ENCODE data around the gene RBP2. TPM values are rescaled to one million over a fixed set of nuclear protein-coding genes. Genes with fewer than 3 reads are reported as not detected.
A peak's percentile ranks its signal among the peaks of the same experiment; 100 is the strongest.

Gene RBP2
- polyA plus RNA-seq (2013, experiment 1 of 2) = not detected
- polyA plus RNA-seq (2013, experiment 2 of 2) = not detected

- WGBS (ENCODE audit: extremely low coverage, insufficient coverage, low lambda C conversion rate) = no CpG with 5 or more reads among the region's 4 CpGs
- Histone ChIP-seq H4K5ac (ENCODE audit: low read length) (no peak within 1 kb of the TSS), H2BK5ac (ENCODE audit: low read length) (no peak within 1 kb of the TSS), H3K56ac (ENCODE audit: low read length) (no peak within 1 kb of the TSS), H2BK15ac (replicated peaks; ENCODE audit: low read depth) (no peak within 1 kb of the TSS), H3K36me3 (ENCODE audit: control insufficient read depth, insufficient read depth, low read length) (no peaks in the 10 kb centered on the region), H3K23ac (ENCODE audit: low read length) (no peak within 1 kb of the TSS), H3K9ac (ENCODE audit: low read length) (no peak within 1 kb of the TSS), H3K4me2 (ENCODE audit: low read length) (no peak within 1 kb of the TSS), H2BK120ac (ENCODE audit: low read depth, low read length) (no peak within 1 kb of the TSS), H2AK5ac (ENCODE audit: low read length) (no peak within 1 kb of the TSS), H3K27me3 (ENCODE audit: insufficient read depth, low read length, poor library complexity) (no peaks in the 10 kb centered on the region), H3K4ac (ENCODE audit: low read depth, low read length) (no peak within 1 kb of the TSS), H3K79me1 (ENCODE audit: low read length) (no peaks in the 10 kb centered on the region), H3K18ac (ENCODE audit: low read length) (no peak within 1 kb of the TSS), H3K27ac (ENCODE audit: low read depth, low read length) (no peak within 1 kb of the TSS), H4K8ac (ENCODE audit: low read depth, low read length) (no peak within 1 kb of the TSS), H3K79me2 (ENCODE audit: control insufficient read depth, insufficient read depth, low read length) (no peaks in the 10 kb centered on the region), H3K4me1 (ENCODE audit: control insufficient read depth, low read depth, low read length) (no peaks in the 10 kb centered on the region), H3K4me3 (ENCODE audit: low read length) (no peak within 1 kb of the TSS)
- DNase-seq = no peak
These were observed at the start of gene RBP2 for GRCh38 chr3:139476348-139476747. Gene RBP2, minus strand, starts transcription at chr3:139476516. Its CDS starts 57 bp downstream, at chr3:139476459.

- no peak overlapping the region for H3K4me3 ChIP-seq (ENCODE audit: low read length)
- H3K4me2 ChIP-seq (ENCODE audit: low read length) = no peak overlapping the region
- no CpG with 5 or more reads among the region's 7 CpGs for WGBS (ENCODE audit: extremely low coverage, insufficient coverage, low lambda C conversion rate)
- no peak overlapping the region for H2AK5ac ChIP-seq (ENCODE audit: low read length)
- no peak overlapping the region for H2BK120ac ChIP-seq (ENCODE audit: low read depth, low read length)
- no peaks in the 10 kb centered on the region for H3K36me3 ChIP-seq (ENCODE audit: control insufficient read depth, insufficient read depth, low read length)
- no peak overlapping the region for H2BK15ac ChIP-seq (replicated peaks; ENCODE audit: low read depth)
- DNase-seq = peak; percentile 23
- no peaks in the 10 kb centered on the region for H3K27me3 ChIP-seq (ENCODE audit: insufficient read depth, low read length, poor library complexity)
- H4K8ac ChIP-seq (ENCODE audit: low read depth, low read length) = no peak overlapping the region
- peak overlapping the region; percentile 46 for H3K18ac ChIP-seq (ENCODE audit: low read length)
- no peak overlapping the region for H3K9ac ChIP-seq (ENCODE audit: low read length)
- no peak overlapping the region for H4K5ac ChIP-seq (ENCODE audit: low read length)
- H3K23ac ChIP-seq (ENCODE audit: low read length) = peak overlapping the region; percentile 83
- H3K4ac ChIP-seq (ENCODE audit: low read depth, low read length) = no peak overlapping the region
- no peaks in the 10 kb centered on the region for H3K79me2 ChIP-seq (ENCODE audit: control insufficient read depth, insufficient read depth, low read length)
- H3K79me1 ChIP-seq (ENCODE audit: low read length) = no peaks in the 10 kb centered on the region
- no peak overlapping the region for H3K56ac ChIP-seq (ENCODE audit: low read length)
- peaks cover 14% of the 10 kb centered on the region for H3K4me1 ChIP-seq (ENCODE audit: control insufficient read depth, low read depth, low read length)
- no peak overlapping the region for H3K27ac ChIP-seq (ENCODE audit: low read depth, low read length)
- H2BK5ac ChIP-seq (ENCODE audit: low read length) = no peak overlapping the region
These were observed 48.7 kb upstream of the RBP2 start for GRCh38 chr3:139524841-139525636.

- Histone ChIP-seq H3K56ac (ENCODE audit: low read length) (no peak overlapping the region), H2BK5ac (ENCODE audit: low read length) (no peak overlapping the region), H2AK5ac (ENCODE audit: low read length) (no peak overlapping the region), H4K8ac (ENCODE audit: low read depth, low read length) (no peak overlapping the region), H3K4me3 (ENCODE audit: low read length) (no peak overlapping the region), H3K36me3 (ENCODE audit: control insufficient read depth, insufficient read depth, low read length) (no peaks in the 10 kb centered on the region), H2BK15ac (replicated peaks; ENCODE audit: low read depth) (no peak overlapping the region), H3K23ac (ENCODE audit: low read length) (no peak overlapping the region), H3K4ac (ENCODE audit: low read depth, low read length) (no peak overlapping the region), H3K4me2 (ENCODE audit: low read length) (no peak overlapping the region), H3K18ac (ENCODE audit: low read length) (no peak overlapping the region), H4K5ac (ENCODE audit: low read length) (no peak overlapping the region), H2BK120ac (ENCODE audit: low read depth, low read length) (no peak overlapping the region), H3K4me1 (ENCODE audit: control insufficient read depth, low read depth, low read length) (peaks cover 14% of the 10 kb centered on the region), H3K27me3 (ENCODE audit: insufficient read depth, low read length, poor library complexity) (no peaks in the 10 kb centered on the region), H3K9ac (ENCODE audit: low read length) (no peak overlapping the region), H3K79me2 (ENCODE audit: control insufficient read depth, insufficient read depth, low read length) (no peaks in the 10 kb centered on the region), H3K27ac (ENCODE audit: low read depth, low read length) (no peak overlapping the region), H3K79me1 (ENCODE audit: low read length) (no peaks in the 10 kb centered on the region)
- DNase-seq = peak; percentile 48
- WGBS (ENCODE audit: extremely low coverage, insufficient coverage, low lambda C conversion rate) = no CpG with 5 or more reads among the region's 1 CpG
These were observed 47.4 kb upstream of the RBP2 start for GRCh38 chr3:139523718-139524117.

- H3K4me1 ChIP-seq (ENCODE audit: control insufficient read depth, low read depth, low read length) = peaks cover 14% of the 10 kb centered on the region
- H2BK15ac ChIP-seq (replicated peaks; ENCODE audit: low read depth) = no peak overlapping the region
- no peaks in the 10 kb centered on the region for H3K79me2 ChIP-seq (ENCODE audit: control insufficient read depth, insufficient read depth, low read length)
- no peak overlapping the region for H3K4me3 ChIP-seq (ENCODE audit: low read length)
- no peak for DNase-seq
- no peak overlapping the region for H3K9ac ChIP-seq (ENCODE audit: low read length)
- no peak overlapping the region for H4K8ac ChIP-seq (ENCODE audit: low read depth, low read length)
- no peak overlapping the region for H3K56ac ChIP-seq (ENCODE audit: low read length)
- no peak overlapping the region for H3K18ac ChIP-seq (ENCODE audit: low read length)
- no CpG with 5 or more reads among the region's 5 CpGs for WGBS (ENCODE audit: extremely low coverage, insufficient coverage, low lambda C conversion rate)
- H3K27me3 ChIP-seq (ENCODE audit: insufficient read depth, low read length, poor library complexity) = no peaks in the 10 kb centered on the region
- H2BK5ac ChIP-seq (ENCODE audit: low read length) = no peak overlapping the region
- no peak overlapping the region for H3K4ac ChIP-seq (ENCODE audit: low read depth, low read length)
- no peak overlapping the region for H3K4me2 ChIP-seq (ENCODE audit: low read length)
- no peaks in the 10 kb centered on the region for H3K36me3 ChIP-seq (ENCODE audit: control insufficient read depth, insufficient read depth, low read length)
- H2BK120ac ChIP-seq (ENCODE audit: low read depth, low read length) = no peak overlapping the region
- H3K23ac ChIP-seq (ENCODE audit: low read length) = no peak overlapping the region
- peak overlapping the region; percentile 10 for H2AK5ac ChIP-seq (ENCODE audit: low read length)
- no peak overlapping the region for H4K5ac ChIP-seq (ENCODE audit: low read length)
- H3K27ac ChIP-seq (ENCODE audit: low read depth, low read length) = no peak overlapping the region
- H3K79me1 ChIP-seq (ENCODE audit: low read length) = no peaks in the 10 kb centered on the region
These were observed 46.9 kb upstream of the RBP2 start for GRCh38 chr3:139523166-139523565.

GRCh38 chr3:139522421-139522820 lies 46.1 kb upstream of the RBP2 start:
- H3K56ac ChIP-seq (ENCODE audit: low read length) = no peak overlapping the region

More at GRCh38 chr3:139522421-139522820, 46.1 kb upstream of the RBP2 start:
- Histone ChIP-seq H3K4ac (ENCODE audit: low read depth, low read length) (no peak overlapping the region), H3K27me3 (ENCODE audit: insufficient read depth, low read length, poor library complexity) (no peaks in the 10 kb centered on the region), H3K4me1 (ENCODE audit: control insufficient read depth, low read depth, low read length) (peaks cover 14% of the 10 kb centered on the region), H3K9ac (ENCODE audit: low read length) (no peak overlapping the region), H3K4me3 (ENCODE audit: low read length) (no peak overlapping the region), H3K23ac (ENCODE audit: low read length) (no peak overlapping the region), H2BK5ac (ENCODE audit: low read length) (no peak overlapping the region), H3K36me3 (ENCODE audit: control insufficient read depth, insufficient read depth, low read length) (no peaks in the 10 kb centered on the region), H3K79me2 (ENCODE audit: control insufficient read depth, insufficient read depth, low read length) (no peaks in the 10 kb centered on the region), H2BK15ac (replicated peaks; ENCODE audit: low read depth) (no peak overlapping the region), H3K18ac (ENCODE audit: low read length) (no peak overlapping the region), H4K8ac (ENCODE audit: low read depth, low read length) (no peak overlapping the region), H3K79me1 (ENCODE audit: low read length) (no peaks in the 10 kb centered on the region), H2AK5ac (ENCODE audit: low read length) (no peak overlapping the region), H3K27ac (ENCODE audit: low read depth, low read length) (no peak overlapping the region), H4K5ac (ENCODE audit: low read length) (no peak overlapping the region), H3K4me2 (ENCODE audit: low read length) (no peak overlapping the region), H2BK120ac (ENCODE audit: low read depth, low read length) (no peak overlapping the region)
- WGBS (ENCODE audit: extremely low coverage, insufficient coverage, low lambda C conversion rate) = no CpG with 5 or more reads among the region's 2 CpGs
- peak; percentile 70 for DNase-seq

Data from mesendoderm (in vitro differentiated cells).